ENCODE data around the gene TLL2.

TLL2 gene

DNA sequence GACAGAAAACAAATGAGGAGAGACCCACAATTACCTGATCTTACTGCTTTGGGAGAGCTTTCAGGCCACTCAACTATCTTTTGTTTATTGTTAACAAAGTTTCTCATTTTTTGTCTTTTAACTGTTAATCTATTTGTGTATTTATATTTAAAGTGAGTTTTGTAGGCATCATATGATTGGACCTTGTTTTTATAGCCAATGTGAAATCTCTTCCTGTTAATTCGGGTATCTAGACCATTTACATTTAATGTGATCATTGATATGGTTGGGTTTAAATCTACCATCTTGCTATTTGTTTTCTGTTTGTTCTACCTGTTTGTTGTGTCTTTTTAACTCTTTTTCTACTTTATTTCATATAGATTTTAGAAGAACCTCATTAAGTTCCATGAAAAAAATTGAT lies 167.4 kb downstream of the TLL2 start:
- TF ChIP-seq, protein P1, sequence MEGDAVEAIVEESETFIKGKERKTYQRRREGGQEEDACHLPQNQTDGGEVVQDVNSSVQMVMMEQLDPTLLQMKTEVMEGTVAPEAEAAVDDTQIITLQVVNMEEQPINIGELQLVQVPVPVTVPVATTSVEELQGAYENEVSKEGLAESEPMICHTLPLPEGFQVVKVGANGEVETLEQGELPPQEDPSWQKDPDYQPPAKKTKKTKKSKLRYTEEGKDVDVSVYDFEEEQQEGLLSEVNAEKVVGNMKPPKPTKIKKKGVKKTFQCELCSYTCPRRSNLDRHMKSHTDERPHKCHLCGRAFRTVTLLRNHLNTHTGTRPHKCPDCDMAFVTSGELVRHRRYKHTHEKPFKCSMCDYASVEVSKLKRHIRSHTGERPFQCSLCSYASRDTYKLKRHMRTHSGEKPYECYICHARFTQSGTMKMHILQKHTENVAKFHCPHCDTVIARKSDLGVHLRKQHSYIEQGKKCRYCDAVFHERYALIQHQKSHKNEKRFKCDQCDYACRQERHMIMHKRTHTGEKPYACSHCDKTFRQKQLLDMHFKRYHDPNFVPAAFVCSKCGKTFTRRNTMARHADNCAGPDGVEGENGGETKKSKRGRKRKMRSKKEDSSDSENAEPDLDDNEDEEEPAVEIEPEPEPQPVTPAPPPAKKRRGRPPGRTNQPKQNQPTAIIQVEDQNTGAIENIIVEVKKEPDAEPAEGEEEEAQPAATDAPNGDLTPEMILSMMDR (IDR thresholded peaks at IDR 0.05) = no peak
- H3K27ac ChIP-seq = no peak overlapping the region
- H3K4me3 ChIP-seq = no peak overlapping the region
- DNase-seq (ENCODE audit: low spot score) = no peak

DNA sequence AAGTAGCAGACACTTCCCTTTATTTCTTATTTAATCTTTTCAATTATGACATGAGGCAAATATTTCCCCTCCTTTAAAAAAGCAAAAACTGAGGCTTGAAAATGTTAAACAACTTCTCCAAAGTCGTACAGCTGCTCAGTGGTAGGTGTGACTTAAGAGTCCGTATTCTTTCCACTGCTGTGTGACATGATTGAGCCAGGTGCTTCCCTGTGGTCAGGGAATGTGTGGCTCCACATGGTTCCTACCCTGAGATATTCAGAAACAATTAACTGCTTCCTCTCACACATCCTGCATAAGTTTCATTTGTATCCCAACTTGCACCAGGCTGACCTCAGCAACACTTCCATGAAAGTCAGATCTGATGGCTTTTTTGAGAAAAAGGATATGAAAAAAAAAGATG lies 168.5 kb downstream of the TLL2 start:
- no peak for DNase-seq (ENCODE audit: low spot score)

DNA sequence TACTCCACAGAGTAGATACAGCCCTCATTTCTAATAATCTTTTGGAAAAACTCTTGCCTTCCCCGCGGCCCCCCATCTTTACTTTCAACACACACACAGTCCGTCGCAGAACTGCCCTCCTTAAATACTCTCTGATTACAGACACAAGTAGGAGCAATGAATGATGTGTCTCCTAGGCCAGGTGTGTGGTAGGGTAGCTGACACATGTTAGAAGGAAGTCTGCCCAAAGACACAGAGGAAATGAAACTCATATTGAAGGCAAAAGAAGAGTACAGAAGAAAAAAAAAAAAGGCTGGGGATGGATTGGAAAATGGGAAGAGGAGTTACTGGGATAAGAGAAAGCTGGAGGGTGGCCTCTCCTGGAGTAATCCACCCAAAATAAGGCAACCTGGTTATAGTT lies 169.5 kb downstream of the TLL2 start:
- TF ChIP-seq, protein P1 (IDR thresholded peaks at IDR 0.05) = no peak
- H3K4me3 ChIP-seq = no peak overlapping the region

More for the DNA sequence above, 168.5 kb downstream of the TLL2 start:
- Histone ChIP-seq H3K27ac (no peak overlapping the region), H3K4me3 (no peak overlapping the region)
- TF ChIP-seq, protein P1 (IDR thresholded peaks at IDR 0.05) = no peak

DNA sequence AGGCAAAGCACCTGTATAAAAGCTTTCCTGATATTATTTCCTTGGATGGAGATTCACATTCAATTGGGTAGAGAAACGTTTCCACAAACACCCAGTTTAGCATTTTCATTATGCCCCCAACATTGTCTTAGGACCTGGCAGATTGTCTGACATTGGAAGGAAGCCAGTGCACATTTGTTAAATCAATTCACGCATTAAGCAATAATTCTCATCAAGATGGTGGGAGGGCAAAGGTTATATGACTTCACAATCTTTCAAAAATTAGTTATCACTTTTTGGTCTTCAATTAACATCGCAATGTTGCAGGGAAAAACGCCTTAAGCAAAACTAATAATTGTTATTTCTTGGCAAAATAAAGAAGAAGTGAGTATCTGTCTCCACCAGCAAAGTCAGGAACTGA lies 171.3 kb downstream of the TLL2 start:
- DNase-seq (ENCODE audit: low spot score) = no peak
- no peak overlapping the region for H3K4me3 ChIP-seq
- no peak overlapping the region for H3K27ac ChIP-seq
- TF ChIP-seq, protein P1 (IDR thresholded peaks at IDR 0.05) = no peak

More for the DNA sequence above, 169.5 kb downstream of the TLL2 start:
- H3K27ac ChIP-seq = no peak overlapping the region
- no peak for DNase-seq (ENCODE audit: low spot score)

DNA sequence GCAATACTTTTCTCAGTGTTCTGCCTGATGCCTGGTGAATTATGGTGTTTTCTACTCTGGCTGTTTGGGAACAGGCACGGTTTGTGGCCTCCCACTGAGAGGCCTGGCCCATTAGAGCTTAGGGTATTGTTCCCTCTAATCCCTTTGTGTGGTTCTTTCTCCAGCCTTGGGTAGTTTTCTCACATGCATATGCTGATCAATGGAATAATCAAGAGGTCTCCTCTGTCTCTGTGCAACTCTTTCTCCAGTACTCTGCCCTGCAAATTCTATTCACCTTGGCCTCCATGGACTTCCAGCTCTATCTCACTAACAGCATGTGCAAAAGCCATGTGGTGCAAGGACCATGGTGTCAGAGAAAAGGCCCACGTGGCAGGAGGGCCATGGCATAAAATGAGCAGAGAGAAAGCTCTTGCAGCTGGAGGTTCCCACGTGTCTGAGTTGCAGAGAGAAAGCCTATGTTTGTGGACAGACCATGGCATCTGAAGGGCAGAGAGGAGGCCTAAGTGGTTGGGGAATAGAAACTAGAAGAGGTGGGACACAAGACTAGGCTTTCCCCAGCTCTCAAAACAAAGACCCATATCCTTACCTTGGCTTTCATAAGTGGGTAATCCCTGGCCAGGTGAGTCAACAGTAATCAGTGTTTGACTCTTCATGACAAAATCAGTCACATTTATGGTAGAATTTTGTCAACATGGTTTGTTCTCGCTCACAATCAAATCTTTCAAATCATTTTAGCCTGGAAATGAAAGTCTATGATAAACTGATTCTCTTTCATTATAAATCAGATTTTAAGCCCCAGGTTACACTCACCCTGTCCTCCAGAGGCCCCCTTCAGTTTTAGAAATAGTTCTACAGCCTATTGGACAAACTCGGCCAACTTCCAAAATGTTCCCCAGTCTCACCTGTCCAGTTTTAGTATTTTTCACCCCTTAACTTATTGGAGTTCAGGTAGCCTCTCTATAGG lies 172.2 kb downstream of the TLL2 start:
- no peak for DNase-seq (ENCODE audit: low spot score)
- Histone ChIP-seq H3K27ac (no peak overlapping the region), H3K4me3 (no peak overlapping the region)
- TF ChIP-seq, protein P1 (IDR thresholded peaks at IDR 0.05) = no peak

DNA sequence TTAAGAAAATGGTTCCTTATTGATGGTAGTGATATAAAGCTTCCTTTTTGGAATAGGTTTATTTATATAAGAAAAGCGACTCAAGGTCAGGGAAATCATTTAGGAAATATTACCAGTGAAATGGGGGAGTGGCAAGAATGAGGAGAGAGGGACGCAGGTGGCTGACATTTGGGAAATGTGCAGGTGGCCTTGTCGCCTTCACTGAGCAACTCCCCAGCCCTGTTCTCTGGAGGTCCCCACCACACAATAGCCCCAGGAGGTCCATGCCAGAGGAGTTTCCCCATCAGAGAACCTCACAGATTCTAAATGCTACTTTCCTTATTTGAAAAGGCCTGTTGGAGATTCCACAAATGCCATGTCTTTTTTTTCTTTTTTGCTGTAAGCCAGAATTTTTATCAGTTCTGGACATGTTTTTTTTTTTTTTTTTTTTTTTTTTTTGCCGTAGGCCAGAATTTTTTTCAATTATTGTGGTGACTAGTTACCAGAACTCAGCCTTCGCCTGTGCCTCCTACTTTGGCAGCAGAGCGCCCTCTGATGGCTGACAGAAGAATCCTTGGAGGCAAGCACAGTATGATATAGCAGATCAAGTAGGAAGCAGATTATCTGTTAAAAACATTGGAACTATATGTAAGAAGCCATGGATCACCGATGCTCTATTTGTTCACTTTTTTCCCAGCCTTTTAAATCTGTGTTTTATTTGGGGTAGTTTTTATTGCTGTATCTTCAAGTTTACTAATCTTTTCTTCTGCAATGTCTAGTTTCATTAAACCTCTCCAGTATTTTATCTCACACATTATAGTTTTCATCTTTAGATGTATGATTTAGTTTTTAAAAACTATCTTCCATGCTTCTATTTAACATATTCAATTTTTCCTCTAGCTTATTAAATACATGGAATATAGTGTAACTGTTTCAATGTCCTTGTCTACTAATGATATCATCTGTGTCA lies 173.5 kb downstream of the TLL2 start:
- DNase-seq (ENCODE audit: low spot score) = no peak
- no peak overlapping the region for H3K4me3 ChIP-seq
- H3K27ac ChIP-seq = no peak overlapping the region
- TF ChIP-seq, protein P1 (IDR thresholded peaks at IDR 0.05) = peak; percentile 52
